GM12878 (cell line): ENCODE measurements around the gene GRIK4.

Source experiments
- ATF2 ChIP-seq: IDR thresholded peaks from 2 replicates; pipeline ENCODE4 v1.6.1; 2012; ENCODE audit warnings: low read length, inconsistent platforms
- CHD4 ChIP-seq: fragments of 200-600 bp; sonication (generic); IDR thresholded peaks from 2 replicates; pipeline ENCODE4 v1.6.1; 2016; ENCODE audit warnings: mild to moderate bottlenecking
- CTCF ChIP-seq, 3 experiments: IDR thresholded peaks in 2 of 3; conservative IDR thresholded peaks in 1 of 3; 2 replicates each; pipeline ENCODE4 v1.5.1; 2011; ENCODE audit warnings: low read depth in 3 of 3, low read length in 3 of 3, mild to moderate bottlenecking in 3 of 3, control low read depth in 2 of 3, moderate library complexity in 2 of 3, inconsistent platforms in 1 of 3, mixed read lengths in 1 of 3; ENCODE audit not compliant: control insufficient read depth in 2 of 3, insufficient read depth in 1 of 3; ENCODE audit errors: extremely low read depth in 1 of 3
- EZH2 ChIP-seq: IDR thresholded peaks from 2 replicates; pipeline ENCODE4 v1.6.1; 2012; ENCODE audit warnings: low read depth, mild to moderate bottlenecking, control low read depth, inconsistent platforms, low read length, borderline replicate concordance; ENCODE audit not compliant: control insufficient read depth
- FOXK2 ChIP-seq: fragments of 450-650 bp; IDR thresholded peaks from 2 replicates; pipeline ENCODE4 v1.6.1; 2017; ENCODE audit warnings: mild to moderate bottlenecking, moderate library complexity
- JUND ChIP-seq: IDR thresholded peaks from 2 replicates; pipeline ENCODE4 v1.6.1; 2012; ENCODE audit warnings: low read depth, mild to moderate bottlenecking, low read length, improper control_type of control experiment, moderate library complexity
- PBX3 ChIP-seq: IDR thresholded peaks from 2 replicates; pipeline ENCODE4 v1.6.1; 2011; ENCODE audit warnings: mild to moderate bottlenecking, low read depth, low read length, moderate library complexity; ENCODE audit not compliant: insufficient replicate concordance
- POLR2A ChIP-seq: IDR thresholded peaks from 2 replicates; pipeline ENCODE4 v1.6.1; 2011; ENCODE audit warnings: low read depth, mild to moderate bottlenecking, low read length
- POLR2AphosphoS5 ChIP-seq: IDR thresholded peaks from 2 replicates; pipeline ENCODE4 v1.6.1; 2011; ENCODE audit warnings: mild to moderate bottlenecking, low read length, inconsistent platforms
- RCOR1 ChIP-seq: conservative IDR thresholded peaks from 2 replicates; pipeline ENCODE4 v1.6.1; 2012; ENCODE audit warnings: low read depth, low read length, improper control_type of control experiment
- REST ChIP-seq: IDR thresholded peaks from 2 replicates; pipeline ENCODE4 v1.6.1; 2012; ENCODE audit warnings: mild to moderate bottlenecking, low read depth, low read length
- SIN3A ChIP-seq: IDR thresholded peaks from 2 replicates; pipeline ENCODE4 v1.6.1; 2012; ENCODE audit warnings: low read depth, low read length, improper control_type of control experiment
- SREBF1 ChIP-seq: IDR thresholded peaks from 2 replicates; pipeline ENCODE4 v1.6.1; 2012; ENCODE audit warnings: mild to moderate bottlenecking, low read length

- TF ChIP-seq PBX3 (no peak), SIN3A (no peak), EZH2 (no peak), ATF2 (no peak), CTCF (IDR thresholded peaks at IDR 0.05 in 2 of 3, conservative IDR thresholded peaks at IDR 0.05 in 1 of 3; ENCODE audit: control insufficient read depth in 2 of 3, extremely low read depth in 1 of 3, insufficient read depth in 1 of 3, low read depth in 3 of 3, low read length in 3 of 3) (no peak), POLR2AphosphoS5 (no peak), CHD4 (no peak), POLR2A (no peak), REST (no peak), RCOR1 (no peak), JUND (no peak), SREBF1 (no peak), FOXK2 (no peak)
These were observed 28.3 kb downstream of the GRIK4 start for GRCh38 chr11:120539667-120540369.
